NCI-H82 treated with DMSO at 0.1 percent for 48 hours (cell line): ENCODE data around the gene PRELP.
A peak's percentile ranks its signal among the peaks of the same experiment; 100 is the strongest.
"Not testable (repeated sequence)": the region's sequence is repeated elsewhere in the genome, so short reads cannot be mapped to it uniquely, and the experiment has no call there.

ENCODE experiments used
- DNase-seq: peaks from one replicate; lab custom pipeline; 2025; ENCODE audit not compliant: unreplicated experiment; lab: John Stamatoyannopoulos, UW

The PRELP gene

DNA sequence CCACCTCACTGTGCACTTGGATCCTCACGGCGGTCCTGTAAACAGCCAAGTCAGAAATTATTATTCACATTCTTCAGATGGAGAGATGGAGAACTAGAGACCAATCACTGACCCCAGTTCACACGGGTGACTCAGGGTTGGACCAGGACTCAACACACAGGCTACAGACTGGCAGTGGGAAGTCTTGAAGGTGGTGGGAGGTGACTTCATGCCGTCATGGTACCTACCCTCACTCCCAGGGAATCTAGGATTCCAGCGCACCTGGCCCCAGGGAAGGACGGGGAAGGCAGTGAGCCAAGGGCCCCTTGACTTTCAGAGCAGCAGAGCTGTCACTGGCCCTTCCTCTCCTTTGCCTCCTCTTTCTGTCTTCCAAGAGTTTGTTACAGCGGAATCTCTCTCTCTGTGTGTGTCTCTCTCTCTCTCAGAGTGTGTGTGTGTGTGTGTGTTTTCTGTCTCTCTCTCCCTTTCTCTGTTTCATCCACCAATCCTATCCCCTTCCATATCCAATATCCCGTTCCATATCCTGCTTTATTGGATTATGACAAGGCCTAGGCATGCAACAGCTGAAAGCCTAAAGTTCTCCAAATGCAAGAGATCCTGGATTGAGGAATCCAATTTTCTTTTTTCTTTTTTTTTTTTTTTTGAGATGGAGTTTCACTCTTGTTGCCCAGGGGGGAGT lies 30.1 kb downstream of the PRELP start:
- peak; percentile 75 for DNase-seq

DNA sequence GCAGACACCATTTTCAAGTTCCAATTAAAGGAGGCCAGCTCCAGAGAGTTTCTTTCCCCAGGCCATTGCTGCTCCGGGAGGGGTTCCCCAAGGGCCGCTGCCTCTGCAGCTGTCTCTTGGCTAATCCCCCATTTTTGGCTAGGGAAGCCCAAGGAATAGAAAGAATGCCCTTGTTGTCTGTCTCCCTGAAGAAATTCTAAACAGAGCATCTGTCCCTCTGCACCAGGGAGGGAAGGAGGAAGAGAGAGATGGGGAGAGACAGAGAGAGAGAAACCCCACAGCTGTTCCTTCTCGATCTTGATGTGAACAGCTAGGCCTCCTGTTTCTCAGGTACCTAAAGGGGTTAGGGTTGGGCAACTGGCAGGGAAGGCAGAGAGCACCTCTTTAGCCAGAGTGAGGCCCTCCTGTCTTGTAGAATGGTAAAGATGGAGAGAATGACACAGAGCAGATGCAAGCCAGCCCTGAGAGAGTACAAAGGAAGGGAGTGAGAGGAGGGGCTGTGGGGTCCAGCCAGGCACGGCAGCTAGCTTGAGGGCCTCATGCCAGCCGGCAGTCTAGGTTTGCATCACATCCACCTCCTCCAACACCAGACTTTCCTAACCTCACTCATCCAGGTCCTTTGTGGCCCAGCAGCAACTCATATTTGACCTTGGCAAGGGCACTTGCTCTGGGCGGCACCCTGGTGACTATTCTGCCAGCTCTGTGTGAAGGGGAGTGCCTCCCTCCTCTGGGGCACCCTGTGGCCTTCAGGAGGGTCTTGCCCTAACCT lies 31.4 kb downstream of the PRELP start:
- no peak for DNase-seq

DNA sequence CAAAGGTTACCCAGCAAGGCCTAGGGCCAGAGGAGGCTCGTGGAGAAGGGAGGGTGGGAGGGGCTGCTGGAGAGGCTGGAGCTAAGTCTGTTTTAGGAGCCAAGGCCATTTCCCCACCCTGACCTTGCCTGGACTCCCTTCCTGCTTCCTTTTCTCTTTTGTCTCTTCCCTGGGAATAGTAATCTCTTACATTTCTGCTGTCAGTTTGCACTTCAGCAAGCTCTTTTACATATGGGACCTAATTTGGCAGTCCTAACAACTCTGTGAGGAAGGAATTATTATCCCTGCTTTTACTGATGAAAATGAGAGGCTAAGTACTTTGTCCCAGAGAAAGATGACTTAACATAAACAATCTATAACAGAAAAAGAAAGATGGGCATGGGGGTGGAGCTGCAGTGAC lies 32.2 kb downstream of the PRELP start:
- no peak for DNase-seq

DNA sequence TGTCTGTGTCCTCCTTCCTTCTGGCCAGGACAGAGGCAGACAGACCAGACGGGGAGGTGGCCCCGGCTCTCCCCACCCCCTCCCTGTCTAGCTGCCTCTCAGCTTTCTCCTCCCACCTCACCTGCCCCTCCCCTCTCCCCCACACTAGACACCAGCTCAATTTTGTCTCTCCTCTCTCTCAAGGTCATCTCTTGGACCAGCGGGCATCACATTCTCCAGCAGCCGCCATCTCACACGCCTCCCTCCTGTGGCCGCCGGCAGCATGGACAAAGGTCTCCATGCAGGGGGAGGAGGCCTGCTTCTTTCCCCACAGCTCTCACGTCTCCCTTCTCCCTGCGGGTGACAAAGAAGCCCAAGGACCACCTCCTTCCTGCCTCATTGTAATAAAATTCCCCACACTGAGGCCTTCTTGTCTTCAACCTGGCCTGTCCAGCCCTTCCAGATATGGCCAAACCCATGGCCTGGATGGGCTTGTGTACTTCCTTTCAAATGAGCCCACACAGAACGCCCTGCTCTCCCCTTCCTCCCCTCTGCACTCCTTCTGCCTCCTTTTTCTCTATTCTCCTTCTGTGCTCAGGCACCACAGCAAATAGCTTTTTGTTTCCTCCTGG lies 33.0 kb downstream of the PRELP start:
- DNase-seq, result no peak

DNA sequence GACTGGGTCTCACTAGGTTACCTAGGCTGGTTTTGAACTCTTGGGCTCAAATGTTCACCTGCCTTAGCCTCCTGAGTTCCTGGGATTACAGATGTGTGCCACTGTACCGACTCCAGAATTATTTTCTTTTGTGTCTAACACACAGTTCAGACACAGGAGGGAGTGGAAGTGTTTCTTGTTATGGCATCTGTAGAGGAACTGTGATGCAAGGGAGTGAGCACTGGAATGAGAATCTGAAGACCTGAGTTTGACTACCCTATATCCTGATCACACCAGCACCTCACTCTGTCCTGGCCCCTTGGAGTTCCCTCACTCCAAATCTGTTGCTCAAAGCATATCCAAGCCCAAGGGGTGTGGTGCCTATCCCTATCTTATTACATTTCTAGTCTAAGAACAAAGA lies 33.5 kb downstream of the PRELP start:
- DNase-seq, result no peak

DNA sequence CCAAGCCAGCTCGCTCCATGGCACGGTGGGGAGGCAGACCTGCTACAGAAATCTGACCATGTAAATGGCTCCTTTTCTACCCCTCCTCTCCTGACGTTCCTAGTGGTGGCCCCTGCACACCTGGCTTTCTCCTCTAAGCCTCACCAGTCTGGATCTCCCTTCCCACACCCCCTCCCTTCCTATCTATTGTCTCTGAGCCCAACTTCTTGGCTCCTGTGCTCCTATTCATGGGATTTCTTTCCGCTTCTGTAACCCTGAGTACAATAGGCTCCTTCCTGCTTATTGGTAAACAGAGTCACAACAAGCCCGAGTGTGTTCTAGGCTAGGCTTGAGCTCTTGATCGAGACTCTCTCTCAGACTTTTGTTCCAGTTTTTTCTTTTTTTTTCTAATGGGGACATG lies 35.9 kb downstream of the PRELP start:
- DNase-seq, result no peak

DNA sequence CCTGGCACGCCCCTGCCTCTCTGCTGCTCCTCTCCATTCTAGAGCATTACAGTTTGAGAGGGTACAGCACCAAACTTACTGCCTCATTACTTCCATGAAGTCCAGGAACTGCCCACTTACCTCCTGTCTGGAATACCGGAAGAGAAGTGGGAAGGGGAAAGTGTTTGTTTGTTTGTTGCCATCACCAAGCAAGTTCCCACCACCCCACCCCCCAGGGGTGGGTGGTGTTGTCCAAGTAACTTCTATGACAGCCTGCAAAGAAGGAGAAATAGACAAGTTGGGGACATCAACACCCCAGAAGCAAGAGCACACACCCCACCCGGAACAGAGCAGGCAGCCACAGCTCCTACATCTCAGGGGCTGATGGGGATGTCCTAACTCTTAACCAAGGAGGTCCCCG lies 36.3 kb downstream of the PRELP start:
- no peak for DNase-seq

DNA sequence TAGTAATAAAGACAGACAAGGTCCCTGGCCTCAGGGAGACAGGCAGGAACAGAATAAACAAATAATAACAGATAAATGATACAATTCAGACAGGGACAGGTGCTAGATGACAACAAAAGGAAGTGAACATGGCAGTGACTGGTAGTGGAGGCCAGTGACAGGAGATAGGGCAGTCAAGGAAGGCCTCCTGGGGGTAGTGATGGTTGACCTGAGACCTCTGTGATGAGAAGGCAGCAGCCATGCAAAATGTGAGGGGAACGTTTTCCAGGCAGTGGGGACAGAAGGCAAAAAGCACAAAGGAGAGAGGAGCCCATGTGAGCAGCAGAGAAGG lies 36.9 kb downstream of the PRELP start:
- no peak for DNase-seq

DNA sequence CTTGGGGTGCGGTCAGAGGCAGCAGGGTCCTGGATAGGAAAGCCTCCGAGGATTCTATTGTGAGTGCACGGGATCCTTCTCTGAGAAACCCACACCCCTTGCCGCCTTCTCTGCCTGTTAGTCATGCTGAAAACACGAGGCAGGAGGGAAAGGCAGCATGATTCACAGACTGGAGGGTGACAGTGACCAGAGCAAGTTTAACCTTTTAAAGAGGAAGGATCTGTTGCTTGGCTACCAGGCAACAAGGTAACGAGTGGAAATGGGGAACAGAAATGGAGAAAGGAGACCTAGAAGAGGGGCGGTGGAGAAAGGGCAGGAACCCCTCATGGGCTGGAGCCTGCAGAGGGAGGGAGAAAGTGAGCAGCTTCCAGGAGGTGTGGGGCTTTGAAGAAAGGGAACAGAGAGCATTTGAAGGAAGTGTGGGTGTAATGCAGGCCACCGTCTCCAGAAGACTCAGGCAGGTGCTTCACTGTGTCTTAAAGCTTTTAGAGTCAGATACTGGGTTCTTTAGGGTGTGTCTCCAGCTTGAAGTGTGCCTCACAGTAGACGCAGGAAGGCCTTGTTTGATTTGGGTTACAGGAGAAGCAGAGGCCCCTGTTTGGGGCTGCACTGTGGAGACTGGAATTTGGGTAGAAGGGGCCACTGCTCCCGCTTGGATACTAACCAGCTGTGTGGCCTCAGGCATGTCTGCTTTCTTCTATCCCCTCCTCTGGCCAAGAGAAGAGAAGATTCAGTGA lies 37.4 kb downstream of the PRELP start:
- no peak for DNase-seq

DNA sequence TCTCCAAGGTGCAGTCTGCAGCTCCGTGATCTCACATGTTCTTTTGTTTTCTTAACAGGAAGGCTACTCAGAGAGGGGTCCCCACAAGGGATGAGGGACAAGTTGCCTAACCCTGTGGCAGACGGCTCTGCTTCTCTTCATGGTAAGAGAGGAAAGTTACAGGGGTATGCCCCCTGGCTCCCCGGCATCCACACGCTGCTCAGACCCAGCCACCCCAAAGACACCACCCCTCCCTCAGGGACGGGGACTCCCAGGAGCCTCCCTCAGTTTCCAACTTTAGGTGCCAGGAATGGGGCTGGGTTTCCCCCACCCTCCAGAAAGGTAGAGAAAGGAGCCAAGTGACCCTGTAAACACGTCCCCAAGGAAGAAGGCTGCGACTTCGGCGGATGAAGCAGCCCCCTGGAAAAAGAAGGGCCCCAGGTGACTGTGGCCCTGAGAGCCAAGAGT lies 38.0 kb downstream of the PRELP start:
- no peak for DNase-seq

DNA sequence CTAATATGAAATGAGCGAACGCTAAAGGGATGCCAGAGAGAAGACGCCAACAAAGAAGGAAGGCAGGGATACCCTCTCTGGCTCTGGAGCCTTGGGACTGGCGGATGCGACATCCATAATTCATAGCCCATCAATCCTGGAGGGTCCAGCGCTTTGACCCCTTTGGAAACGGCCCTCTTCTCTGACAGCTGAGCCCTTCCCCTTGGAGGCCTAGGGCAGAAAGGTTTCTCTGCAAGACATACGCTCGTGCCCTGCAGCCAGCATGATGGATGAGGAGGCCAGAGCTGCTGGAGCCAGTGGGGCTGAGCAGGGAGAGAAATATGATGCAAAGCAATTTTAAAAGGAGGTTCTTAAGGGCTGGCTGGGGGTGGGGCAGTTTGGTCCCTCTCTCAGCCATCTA lies 40.6 kb downstream of the PRELP start:
- no peak for DNase-seq

DNA sequence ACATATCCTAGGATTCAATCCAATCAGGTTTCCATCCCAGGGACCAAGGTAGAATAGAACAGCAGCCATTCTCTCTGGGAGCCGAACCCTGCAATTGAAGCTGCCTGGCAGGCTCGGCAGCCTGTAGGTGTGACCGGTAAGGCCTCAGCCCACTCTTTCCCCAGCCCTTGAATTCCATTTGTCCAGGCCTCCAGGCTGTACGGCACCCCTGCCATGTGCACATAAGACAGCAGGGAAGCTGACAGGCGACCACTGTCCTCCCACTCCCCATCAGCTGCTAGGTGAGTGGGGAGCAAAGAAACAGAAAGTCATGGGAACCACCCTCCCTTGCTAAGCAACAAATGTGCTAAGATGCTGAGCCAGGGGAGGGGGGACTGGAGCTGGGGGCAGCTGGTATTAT lies 41.3 kb downstream of the PRELP start:
- DNase-seq, result no peak

DNA sequence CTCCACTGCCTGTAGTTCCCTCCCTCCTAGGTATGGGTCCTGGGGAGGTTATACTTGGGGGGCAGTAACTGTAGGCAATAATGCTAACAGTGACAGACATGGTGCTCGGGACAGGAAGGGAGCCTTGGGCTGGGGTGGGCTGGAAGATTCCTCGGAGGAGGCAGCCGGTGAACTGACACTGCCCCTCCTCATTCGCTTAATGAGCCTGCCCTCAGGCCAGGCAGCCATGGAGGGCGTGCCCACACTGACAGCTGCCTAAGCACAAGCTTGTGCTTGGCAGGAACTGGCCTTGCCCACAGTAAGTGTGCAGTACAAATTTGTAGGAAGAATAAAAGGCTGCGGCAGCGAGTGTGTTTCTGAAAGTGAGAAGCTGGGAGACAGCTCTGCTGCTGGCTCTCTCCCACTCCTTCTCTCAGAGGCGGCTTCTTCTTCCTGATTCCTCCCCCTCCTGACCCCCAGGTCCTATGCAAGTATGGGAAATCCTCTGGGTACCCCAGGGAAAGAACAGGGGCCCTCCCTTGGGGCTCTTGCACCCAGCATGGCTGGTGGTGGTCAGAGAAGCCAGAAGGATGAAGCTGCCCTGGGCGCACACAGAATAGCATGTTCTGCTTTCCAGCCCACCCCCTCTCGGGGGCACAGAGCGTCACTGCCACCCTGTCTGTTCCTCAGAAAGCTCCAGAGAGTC lies 42.0 kb downstream of the PRELP start:
- no peak for DNase-seq

DNA sequence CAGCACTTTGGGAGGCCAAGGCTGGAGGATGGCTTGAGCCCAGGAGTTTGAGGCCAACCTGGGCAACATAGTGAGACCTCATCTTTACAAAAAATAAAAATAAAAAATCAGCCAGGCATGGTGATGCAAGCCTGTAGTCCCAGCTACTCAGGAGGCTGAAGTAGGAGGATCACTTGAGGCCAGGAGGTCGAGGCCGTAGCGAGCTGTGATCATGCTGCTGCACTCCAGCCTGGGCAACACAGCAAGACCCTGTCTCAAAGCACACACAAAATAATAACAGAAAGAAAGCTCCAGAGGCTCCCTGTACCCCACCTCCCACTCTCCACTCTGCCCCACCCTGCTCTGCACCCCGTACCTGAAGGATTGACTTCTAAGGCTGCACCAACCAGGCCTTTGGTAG lies 42.5 kb downstream of the PRELP start:
- not testable (repeated sequence) for DNase-seq

DNA sequence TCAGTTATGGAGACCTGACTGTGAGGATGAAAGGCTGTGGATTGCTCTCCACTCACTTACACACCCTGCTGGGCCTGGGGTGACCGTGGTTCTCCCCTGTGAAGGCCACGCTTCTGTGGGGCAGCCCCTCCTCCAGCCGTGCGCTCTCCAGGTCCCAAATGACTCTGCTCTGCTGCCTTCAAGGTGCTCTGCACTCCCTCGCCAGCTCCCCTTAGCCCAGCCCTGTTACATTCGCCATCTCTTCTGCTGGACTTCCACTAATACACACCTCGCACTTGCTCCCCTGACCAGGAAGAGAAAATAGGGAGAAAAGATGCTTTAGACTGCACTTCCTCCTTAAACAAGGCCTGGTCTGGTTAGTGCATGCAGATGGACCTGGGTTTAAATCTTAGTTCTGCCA lies 42.9 kb downstream of the PRELP start:
- DNase-seq, result no peak

DNA sequence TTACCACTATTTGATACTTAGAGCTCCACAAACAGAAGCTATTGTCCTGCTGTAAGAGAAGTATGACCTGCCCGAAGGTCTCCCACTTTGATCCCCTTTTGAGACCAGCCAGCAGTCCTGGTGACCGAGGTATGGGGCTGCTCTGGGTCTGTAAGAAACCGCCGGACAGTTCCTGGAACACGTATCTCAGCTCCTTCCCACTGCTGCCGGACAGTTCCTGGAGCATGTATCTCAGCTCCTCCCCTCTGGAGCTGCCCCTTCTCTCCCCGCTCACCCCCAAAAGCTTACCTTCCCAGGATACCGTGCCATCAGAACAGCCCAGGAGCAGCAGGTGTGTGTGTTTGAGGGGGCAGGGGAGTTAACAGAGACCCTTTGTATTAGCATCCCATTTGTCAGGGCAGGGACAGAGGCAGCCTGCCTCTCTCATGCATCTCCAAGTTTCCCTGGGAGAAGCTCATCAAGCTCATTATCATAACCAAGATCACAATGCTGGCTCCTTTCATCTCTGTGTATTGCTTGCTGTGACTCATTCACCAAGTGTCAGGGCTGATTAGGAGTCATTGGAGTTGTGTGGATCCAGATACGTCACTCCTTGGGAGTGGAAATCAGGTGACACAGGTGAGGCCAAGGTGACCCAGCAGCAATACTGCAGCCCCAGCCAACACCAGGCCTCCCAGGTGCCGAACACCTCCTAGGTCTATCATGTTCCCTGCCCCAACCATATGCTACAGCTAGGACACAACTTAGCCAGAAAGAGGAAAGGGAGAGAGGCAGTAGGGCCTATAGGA lies 43.6 kb downstream of the PRELP start:
- DNase-seq, result no peak

DNA sequence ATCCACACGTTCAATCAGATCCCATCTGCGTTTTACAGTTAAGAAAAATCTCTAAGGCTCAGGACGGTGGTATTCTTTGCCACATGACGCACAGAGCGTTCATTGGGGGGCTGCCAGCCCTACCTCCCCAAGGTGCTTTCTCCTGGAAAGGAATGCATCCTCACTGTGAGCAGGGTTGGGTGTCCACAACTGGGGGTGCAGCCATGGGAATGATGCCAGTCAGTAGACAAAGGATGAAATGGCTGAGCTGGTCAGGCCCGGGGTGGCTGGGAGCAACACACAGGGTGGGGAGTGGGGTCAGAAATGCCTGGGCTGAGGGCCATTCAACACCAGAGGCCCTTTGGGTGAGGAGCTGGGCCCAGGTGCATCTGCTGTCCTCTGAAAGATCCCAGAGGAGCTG lies 44.3 kb downstream of the PRELP start:
- no peak for DNase-seq

DNA sequence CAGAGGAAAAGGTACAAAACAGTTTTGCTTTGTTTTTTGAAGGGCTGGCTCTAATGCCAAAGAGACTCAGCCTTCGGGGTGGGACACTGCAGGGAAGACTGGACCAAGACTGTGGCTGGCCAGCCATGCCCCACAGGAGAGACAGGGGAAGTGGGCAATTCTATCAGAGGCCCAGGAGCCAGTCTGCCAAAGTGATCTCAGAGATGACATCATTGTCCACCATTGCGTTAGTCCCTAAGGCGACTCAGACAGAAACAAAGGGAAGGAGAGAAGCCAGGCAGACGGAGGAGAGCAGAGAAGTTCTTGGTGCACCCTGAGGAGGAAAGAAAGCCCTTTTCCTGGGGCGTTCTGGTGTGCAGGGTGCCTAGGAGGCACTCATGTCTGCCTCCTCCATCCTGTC lies 44.7 kb downstream of the PRELP start:
- DNase-seq, result no peak

DNA sequence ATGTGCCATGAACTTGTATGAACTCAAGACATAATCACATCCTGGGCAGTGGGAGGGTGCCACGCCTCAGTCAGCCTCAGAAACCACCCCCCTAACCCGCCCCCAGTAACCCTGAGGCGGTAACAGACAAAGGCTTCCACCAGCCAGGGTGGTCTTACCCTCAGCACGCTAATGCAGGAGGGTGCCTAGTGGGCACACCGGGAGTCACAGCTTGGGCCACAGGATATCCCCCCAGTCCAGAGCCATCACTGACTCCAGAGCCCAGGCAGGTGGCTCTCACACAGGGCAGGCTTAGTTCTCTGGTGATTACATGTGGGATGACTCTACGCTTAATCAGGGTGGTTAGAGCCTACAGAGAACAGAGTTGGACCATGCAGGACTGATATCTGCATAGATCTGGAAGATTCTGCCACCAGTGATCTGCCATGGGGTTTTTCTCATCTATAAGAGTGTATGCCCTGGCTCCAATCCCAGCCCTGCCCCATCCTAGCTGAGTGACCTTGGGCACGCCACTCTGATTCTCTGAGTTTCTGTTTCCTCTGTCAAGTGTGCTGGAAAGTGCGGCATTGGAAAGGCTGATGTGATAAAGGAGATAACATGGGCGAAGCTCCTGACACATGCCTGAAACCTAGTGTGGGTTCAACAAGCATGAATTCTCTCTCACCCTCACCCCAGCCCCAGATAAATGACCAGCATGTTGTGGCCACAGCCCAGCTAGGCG lies 45.6 kb downstream of the PRELP start:
- no peak for DNase-seq

DNA sequence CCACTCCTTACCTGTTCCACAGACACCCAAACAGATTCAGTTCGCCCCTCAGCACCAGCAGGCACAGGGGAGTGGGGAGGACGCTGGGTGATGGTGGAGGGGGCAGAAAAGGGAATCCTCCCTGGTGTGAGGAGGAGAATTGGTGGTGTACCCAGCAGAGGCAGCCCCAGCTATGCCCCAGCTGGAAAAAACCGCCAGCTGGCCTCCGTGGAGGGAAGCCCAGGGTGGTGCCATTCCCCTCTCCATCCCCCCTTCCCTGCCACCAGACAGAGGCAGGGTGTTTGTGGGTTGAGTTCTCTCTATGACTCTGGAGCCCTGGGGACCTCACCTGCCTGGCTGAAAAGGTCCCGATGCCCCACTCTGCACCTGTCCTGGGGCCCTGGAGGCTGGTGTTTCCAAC lies 46.2 kb downstream of the PRELP start:
- no peak for DNase-seq
